GM10266 (cell line): ENCODE results near the gene IRAK2.

Experiments used
- DNase-seq: peaks from one replicate; pipeline ENCODE4 v3.0.0; 2012; ENCODE audit errors: extremely low spot score
- TF ChIP-seq, protein P1 (sequence below): IDR thresholded peaks from 2 replicates; pipeline ENCODE4 v1.5.1; 2012; ENCODE audit warnings: mild to moderate bottlenecking, low read depth; ENCODE audit not compliant: control insufficient read depth, insufficient read depth; ENCODE audit errors: missing control alignments

Gene IRAK2

DNA sequence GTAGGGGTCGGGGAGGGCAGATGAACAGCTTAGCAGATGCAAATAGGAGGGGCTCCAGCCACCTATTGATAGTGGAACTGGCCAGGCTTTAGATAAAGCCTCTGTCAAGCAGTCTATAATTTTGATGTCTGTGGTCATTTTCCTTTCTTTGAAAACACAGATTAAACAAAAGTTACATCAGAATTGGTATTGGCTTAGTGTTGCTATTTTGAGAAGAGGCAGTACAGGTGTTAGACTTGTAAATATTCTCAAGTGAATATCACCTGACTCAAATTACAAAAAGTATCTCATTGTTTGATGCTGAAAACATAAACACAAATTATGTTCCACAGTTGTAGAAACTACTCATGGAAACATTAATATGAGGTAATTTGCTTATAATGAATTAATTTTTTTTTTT lies 109.9 kb downstream of the IRAK2 start:
- TF ChIP-seq, protein P1, sequence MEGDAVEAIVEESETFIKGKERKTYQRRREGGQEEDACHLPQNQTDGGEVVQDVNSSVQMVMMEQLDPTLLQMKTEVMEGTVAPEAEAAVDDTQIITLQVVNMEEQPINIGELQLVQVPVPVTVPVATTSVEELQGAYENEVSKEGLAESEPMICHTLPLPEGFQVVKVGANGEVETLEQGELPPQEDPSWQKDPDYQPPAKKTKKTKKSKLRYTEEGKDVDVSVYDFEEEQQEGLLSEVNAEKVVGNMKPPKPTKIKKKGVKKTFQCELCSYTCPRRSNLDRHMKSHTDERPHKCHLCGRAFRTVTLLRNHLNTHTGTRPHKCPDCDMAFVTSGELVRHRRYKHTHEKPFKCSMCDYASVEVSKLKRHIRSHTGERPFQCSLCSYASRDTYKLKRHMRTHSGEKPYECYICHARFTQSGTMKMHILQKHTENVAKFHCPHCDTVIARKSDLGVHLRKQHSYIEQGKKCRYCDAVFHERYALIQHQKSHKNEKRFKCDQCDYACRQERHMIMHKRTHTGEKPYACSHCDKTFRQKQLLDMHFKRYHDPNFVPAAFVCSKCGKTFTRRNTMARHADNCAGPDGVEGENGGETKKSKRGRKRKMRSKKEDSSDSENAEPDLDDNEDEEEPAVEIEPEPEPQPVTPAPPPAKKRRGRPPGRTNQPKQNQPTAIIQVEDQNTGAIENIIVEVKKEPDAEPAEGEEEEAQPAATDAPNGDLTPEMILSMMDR, result no peak
- DNase-seq, result no peak

DNA sequence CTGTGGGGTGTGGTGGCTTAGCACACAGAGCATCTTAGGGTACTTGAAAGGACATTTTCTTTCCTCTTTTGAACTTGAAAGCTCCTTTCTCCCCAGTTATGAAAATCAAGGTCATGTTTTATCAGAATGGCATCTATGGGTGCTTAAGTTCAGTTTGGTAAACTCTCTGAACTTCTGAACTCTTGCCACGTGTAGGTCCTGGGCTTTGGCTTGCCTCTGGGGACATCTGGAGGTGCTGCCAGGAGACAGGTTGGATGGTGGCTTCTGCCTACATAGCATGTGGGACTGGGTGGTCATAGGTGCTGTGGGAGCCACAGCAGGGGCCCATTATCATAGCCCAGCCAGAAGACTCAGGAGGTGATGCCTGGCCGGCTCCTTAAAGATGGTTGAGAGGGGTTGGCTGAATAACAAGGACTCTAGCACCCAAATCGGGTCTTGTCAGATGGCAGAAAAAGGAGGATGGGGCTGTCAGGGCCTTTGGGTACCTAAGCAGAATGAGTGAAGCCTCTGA lies 112.5 kb downstream of the IRAK2 start:
- DNase-seq, result no peak
- TF ChIP-seq, protein P1, result no peak

DNA sequence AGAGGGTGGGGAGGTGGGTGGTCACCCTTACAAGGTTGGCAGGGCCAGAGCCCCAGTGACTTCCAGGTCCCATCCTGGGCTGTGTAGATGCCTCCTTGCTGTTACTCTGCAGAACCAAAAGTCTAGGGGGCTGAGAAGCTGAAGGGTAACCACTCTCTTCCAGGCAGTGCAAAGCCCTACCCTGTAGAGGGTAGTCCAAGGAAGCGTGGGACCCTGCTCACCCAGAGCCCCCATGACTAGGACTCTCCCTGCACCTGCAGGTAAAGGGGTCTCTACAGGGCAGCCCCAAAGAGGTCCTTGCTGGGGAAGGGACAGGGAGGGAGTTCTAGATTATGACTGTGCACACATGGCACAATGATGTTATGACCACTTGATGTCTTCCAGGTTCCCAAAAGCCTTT lies 113.8 kb downstream of the IRAK2 start:
- no peak for DNase-seq
- TF ChIP-seq, protein P1, result no peak

DNA sequence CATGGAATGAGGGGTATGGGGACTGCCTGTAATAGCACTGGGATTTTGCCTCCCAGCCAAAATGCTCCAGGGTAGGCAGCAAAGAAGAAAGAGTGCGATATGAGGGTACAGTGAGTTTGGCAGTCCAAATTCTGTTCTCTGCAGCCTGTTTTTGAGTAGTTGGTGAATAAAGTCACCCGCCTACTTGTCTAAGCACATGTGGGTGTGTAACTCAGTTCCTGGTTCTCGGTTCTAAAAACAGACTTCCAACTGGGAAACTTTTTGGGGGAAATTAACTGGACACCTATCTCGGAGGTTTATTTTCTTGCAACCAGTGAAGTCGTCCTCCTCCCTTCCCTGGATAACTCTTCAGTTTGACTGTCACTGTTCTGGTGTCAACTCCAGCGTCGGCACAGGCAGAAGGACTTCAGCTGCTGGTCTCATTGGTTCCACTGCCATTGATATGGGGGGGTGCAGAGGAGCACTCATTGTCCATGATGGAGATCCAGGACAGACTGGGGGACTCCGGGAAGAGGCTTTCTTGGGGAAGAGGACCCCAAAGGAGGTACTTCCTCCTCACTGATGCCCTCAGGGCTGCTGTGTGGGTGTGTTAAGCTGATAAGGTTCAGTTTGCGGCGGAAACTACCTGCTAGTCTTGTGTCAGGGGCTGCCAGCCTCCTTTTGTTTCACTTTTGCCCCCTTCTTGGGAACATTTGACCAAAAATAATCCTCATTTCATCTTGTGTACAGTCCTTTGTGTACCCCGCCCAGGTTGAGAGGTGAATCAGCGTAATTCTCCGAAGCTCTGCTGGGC lies 114.9 kb downstream of the IRAK2 start:
- TF ChIP-seq, protein P1, result no peak

DNA sequence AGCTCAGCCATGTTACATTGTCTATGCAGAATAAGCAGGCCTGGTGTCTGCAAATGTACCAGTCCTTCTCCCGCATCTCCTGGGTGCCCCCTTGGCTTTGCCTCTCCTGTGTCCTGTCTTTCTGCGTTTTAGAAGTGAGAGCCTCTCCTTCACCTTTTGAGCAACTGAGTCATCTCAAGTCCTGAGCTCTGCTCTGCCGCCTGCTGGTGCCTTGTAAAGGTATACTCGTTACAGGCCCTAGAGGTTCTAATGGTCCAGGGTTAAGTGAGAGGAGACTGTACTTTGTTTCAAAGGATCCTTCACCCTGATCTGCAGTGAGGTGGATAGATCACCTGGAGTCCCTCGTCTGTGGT lies 115.4 kb downstream of the IRAK2 start:
- no peak for DNase-seq
- TF ChIP-seq, protein P1, result no peak

More for the DNA sequence above, 114.9 kb downstream of the IRAK2 start:
- no peak for DNase-seq

DNA sequence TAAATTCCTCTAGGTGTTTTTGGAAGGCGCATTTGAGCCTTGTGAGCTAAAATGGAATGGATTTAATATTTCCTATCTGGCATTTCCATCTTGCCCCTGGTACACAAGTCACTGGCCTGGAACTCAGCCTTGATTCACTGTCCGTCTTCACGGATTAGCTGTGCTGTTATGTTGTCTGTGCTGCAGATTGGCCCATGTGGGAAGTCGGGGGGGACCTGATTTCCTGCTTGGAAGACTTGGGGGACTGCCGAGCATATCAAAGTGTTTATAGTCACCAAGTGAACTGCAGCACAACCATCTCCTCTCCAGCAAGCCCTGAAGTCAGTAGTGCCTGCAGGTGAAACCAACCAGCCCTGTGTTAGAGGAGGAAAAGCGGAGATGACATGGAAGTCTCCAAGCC lies 115.9 kb downstream of the IRAK2 start:
- TF ChIP-seq, protein P1, result no peak
- DNase-seq, result no peak

DNA sequence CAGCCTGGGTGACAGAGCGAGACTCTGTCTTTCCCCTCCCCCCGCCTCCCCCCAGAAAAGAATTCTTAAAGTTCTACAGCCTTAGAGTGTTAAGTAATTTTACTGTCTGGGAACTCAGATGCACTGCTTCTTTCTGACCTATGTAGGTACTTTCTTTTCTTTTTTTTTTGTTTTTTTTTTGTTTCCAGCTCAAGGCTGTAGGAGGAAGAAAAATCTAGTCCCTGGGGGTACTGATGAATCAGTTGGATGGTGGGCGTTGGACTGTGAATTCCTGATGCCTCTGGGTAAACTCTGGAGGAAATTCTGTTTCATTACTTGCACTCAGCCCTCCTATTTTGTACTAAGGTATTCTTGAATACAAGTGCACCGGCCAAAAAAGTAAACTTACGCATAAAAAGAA lies 117.2 kb downstream of the IRAK2 start:
- no peak for DNase-seq
- TF ChIP-seq, protein P1, result no peak
